AG10803 (cell line): ENCODE measurements around the gene RCSD1.
A peak's percentile ranks its signal among the peaks of the same experiment; 100 is the strongest.

ENCODE experiments used
- DNase-seq: peaks from one replicate; pipeline ENCODE4 v3.0.0; 2010; ENCODE audit warnings: low read depth
- H3K4me3 ChIP-seq: 2 replicates; pipeline ENCODE4 v1.5.1; 2011; ENCODE audit warnings: mild to moderate bottlenecking, low read length, control low read depth
- CTCF ChIP-seq: conservative IDR thresholded peaks from 2 replicates; pipeline ENCODE4 v1.5.1; 2011; ENCODE audit warnings: mild to moderate bottlenecking, low read length, control low read depth, inconsistent platforms

RCSD1 gene, protein sequence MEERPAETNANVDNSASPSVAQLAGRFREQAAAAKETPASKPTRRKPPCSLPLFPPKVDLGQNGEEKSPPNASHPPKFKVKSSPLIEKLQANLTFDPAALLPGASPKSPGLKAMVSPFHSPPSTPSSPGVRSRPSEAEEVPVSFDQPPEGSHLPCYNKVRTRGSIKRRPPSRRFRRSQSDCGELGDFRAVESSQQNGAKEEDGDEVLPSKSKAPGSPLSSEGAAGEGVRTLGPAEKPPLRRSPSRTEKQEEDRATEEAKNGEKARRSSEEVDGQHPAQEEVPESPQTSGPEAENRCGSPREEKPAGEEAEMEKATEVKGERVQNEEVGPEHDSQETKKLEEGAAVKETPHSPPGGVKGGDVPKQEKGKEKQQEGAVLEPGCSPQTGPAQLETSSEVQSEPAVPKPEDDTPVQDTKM

GRCh38 chr1:167629681-167630567, at the start of gene RCSD1:
TSS of gene RCSD1 (plus strand) at chr1:167630232. CDS start at chr1:167630424, 192 bp downstream.
- TF ChIP-seq CTCF = no peak
- no peak for DNase-seq

GRCh38 chr1:167582064-167582463, 48.0 kb upstream of the RCSD1 start:
- no peak for TF ChIP-seq CTCF
- no peak for DNase-seq
- no peak overlapping the region for H3K4me3 ChIP-seq

More at GRCh38 chr1:167629681-167630567, at the start of gene RCSD1:
- peak within 1 kb of the TSS; percentile 52 for H3K4me3 ChIP-seq

- no peak for DNase-seq
- TF ChIP-seq CTCF = no peak
- H3K4me3 ChIP-seq = no peak overlapping the region
Measured at GRCh38 chr1:167582722-167583121, 47.3 kb upstream of the RCSD1 start.

DNA sequence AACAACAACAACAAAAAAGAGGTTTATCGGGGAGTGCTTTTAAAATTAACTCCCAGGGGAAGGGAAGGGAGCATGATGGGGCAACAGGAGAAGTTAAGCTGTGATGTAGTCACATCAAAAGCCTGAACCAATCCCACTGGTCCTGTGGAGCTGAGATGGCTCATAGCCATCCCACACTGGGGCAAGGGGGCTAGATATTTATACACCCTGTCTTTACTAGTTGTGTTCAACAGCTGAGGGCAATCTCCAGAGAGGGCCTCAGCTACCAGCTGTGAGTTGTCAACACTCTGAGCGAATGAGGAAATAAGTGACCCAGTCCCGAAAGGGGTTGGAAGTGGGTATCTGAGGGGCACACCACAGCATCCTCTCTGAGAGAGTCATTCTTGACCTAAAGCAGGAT, 45.5 kb upstream of the RCSD1 start:
- TF ChIP-seq CTCF = no peak
- H3K4me3 ChIP-seq = no peak overlapping the region
- DNase-seq = no peak

DNA sequence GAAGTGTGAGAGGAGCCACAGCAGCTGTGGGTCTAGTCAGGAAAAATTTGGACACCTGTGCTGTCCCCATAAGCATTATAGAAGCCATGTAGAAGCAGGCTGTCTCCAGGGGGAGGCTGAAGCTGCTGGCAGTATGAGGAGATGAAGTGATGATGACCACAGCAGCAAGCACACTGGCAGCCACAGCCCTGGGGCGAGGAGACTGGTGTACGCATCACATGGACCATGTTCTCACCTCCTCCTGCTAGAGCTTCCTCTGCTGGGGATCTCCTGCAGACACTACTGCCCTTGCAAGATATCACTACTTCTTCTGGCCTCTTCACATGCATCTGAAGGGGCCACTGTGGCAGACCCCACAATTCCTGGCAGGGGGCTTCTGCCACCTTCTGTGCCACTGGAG, 42.7 kb upstream of the RCSD1 start:
- TF ChIP-seq CTCF = no peak
- DNase-seq = no peak
- no peak overlapping the region for H3K4me3 ChIP-seq

DNA sequence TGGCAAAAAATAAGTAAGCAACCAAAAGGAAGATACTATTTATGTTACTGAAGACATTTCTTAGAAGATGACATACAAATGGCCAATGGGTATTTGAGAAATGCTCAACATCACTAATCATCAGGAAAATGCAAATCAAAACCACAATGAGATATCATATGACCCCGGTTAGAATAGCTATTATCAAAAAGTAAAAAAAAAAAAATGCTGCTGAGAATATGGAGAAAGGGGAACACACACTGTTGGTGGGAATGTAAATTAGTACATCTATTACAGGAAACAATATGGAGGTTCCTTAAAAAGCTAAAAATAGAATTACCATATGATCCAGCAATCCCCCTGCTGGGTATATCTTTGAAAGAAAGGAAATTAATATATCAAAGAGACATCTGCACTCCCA, 42.2 kb upstream of the RCSD1 start:
- DNase-seq = no peak
- no peak overlapping the region for H3K4me3 ChIP-seq
- no peak for TF ChIP-seq CTCF
